ENCODE results near the gene YARS2.

Gene YARS2

GRCh38 chr12:32756476-32757066, 874 bp upstream of the YARS2 start:
- peak overlapping the region; percentile 90; the same call in 1 of the 2 replicates for H3K4me3 ChIP-seq (ENCODE audit: control insufficient read depth, low read depth, low read length)
- TF ChIP-seq CTCF (IDR thresholded peaks at IDR 0.05; ENCODE audit: control insufficient read depth, insufficient read depth, low read depth, low read length, missing control alignments), result no peak
- no peak for DNase-seq (ENCODE audit: low read depth)

GRCh38 chr12:32755051-32755653, 545 bp downstream of the YARS2 start:
- peak; percentile 86 for TF ChIP-seq CTCF (IDR thresholded peaks at IDR 0.05; ENCODE audit: control insufficient read depth, insufficient read depth, low read depth, low read length, missing control alignments)
- peak; percentile 29 for DNase-seq (ENCODE audit: low read depth)
- H3K4me3 ChIP-seq (ENCODE audit: control insufficient read depth, low read depth, low read length), result peak overlapping the region; percentile 90

DNA sequence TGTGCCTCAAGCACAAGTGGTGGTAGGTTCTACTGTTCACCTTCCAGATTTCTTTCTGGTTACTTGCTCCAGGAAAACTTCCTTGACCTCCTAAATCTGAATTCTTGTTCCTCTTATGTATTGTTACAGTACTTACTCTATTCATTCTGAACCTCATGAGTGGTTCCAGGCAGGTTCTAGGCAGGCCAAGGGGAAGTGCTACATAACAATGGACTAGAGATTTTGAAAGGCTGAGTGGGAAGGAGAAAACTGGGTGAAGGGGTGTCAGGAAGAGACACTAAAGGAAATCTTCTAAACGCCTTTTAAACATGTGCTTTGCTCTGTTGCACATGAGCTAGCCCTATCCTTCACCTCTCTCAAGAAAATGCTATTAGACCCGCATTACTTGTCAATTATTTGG, 1.6 kb downstream of the YARS2 start:
- H3K4me3 ChIP-seq (ENCODE audit: control insufficient read depth, low read depth, low read length), result peak overlapping the region; percentile 90
- no peak for DNase-seq (ENCODE audit: low read depth)
- no peak for TF ChIP-seq CTCF (IDR thresholded peaks at IDR 0.05; ENCODE audit: control insufficient read depth, insufficient read depth, low read depth, low read length, missing control alignments)

GRCh38 chr12:32753605-32754004, 2.1 kb downstream of the YARS2 start:
- no peak for TF ChIP-seq CTCF (IDR thresholded peaks at IDR 0.05; ENCODE audit: control insufficient read depth, insufficient read depth, low read depth, low read length, missing control alignments)
- no peak overlapping the region for H3K4me3 ChIP-seq (ENCODE audit: control insufficient read depth, low read depth, low read length)
- no peak for DNase-seq (ENCODE audit: low read depth)

- H3K4me3 ChIP-seq (ENCODE audit: control insufficient read depth, low read depth, low read length), result no peak overlapping the region
- no peak for DNase-seq (ENCODE audit: low read depth)
- TF ChIP-seq CTCF (IDR thresholded peaks at IDR 0.05; ENCODE audit: control insufficient read depth, insufficient read depth, low read depth, low read length, missing control alignments), result no peak
Measured at GRCh38 chr12:32743264-32743663, 12.4 kb downstream of the YARS2 start.

- no peak overlapping the region for H3K4me3 ChIP-seq (ENCODE audit: control insufficient read depth, low read depth, low read length)
- no peak for DNase-seq (ENCODE audit: low read depth)
- no peak for TF ChIP-seq CTCF (IDR thresholded peaks at IDR 0.05; ENCODE audit: control insufficient read depth, insufficient read depth, low read depth, low read length, missing control alignments)
Measured at GRCh38 chr12:32742133-32742532, 13.6 kb downstream of the YARS2 start.
